Measurements from ENCODE around the gene DCTN4.
"Not testable (repeated sequence)": the region's sequence is repeated elsewhere in the genome, so short reads cannot be mapped to it uniquely, and the experiment has no call there.

Gene DCTN4

GRCh38 chr5:150758531-150759333, at the start of gene DCTN4:
TSS of gene DCTN4 (minus strand) at chr5:150759017. CDS start at chr5:150758993, 24 bp downstream.
- H3K36me3 ChIP-seq (ENCODE audit: insufficient read depth, low read length): peaks cover 24% of the 10 kb centered on the region
- peaks cover 4% of the 10 kb centered on the region for H3K4me1 ChIP-seq (ENCODE audit: insufficient read depth, low read length)
- peak within 1 kb of the TSS; percentile 93 for H3K4me3 ChIP-seq (ENCODE audit: low read length)
- H3K27me3 ChIP-seq (ENCODE audit: insufficient read depth, low read length): peaks cover 3% of the 10 kb centered on the region
- H3K9me3 ChIP-seq (ENCODE audit: low read length): no peaks in the 10 kb centered on the region
- peak within 1 kb of the TSS; percentile 81 for H2AFZ ChIP-seq (ENCODE audit: low read depth, low read length)

GRCh38 chr5:150804388-150804787, 45.6 kb upstream of the DCTN4 start:
- no peak overlapping the region for H3K4me3 ChIP-seq (ENCODE audit: low read length)

GRCh38 chr5:150801117-150801927, 42.5 kb upstream of the DCTN4 start:
- no peaks in the 10 kb centered on the region for H3K9me3 ChIP-seq (ENCODE audit: low read length)
- no peaks in the 10 kb centered on the region for H3K4me1 ChIP-seq (ENCODE audit: insufficient read depth, low read length)
- H2AFZ ChIP-seq (ENCODE audit: low read depth, low read length): peak overlapping the region; percentile 91
- H3K36me3 ChIP-seq (ENCODE audit: insufficient read depth, low read length): no peaks in the 10 kb centered on the region
- H3K27me3 ChIP-seq (ENCODE audit: insufficient read depth, low read length): no peaks in the 10 kb centered on the region
- H3K4me3 ChIP-seq (ENCODE audit: low read length): peak overlapping the region; percentile 62

More at GRCh38 chr5:150804388-150804787, 45.6 kb upstream of the DCTN4 start:
- H2AFZ ChIP-seq (ENCODE audit: low read depth, low read length): no peak overlapping the region
- H3K4me1 ChIP-seq (ENCODE audit: insufficient read depth, low read length): no peaks in the 10 kb centered on the region
- no peaks in the 10 kb centered on the region for H3K36me3 ChIP-seq (ENCODE audit: insufficient read depth, low read length)
- no peaks in the 10 kb centered on the region for H3K9me3 ChIP-seq (ENCODE audit: low read length)
- H3K27me3 ChIP-seq (ENCODE audit: insufficient read depth, low read length): no peaks in the 10 kb centered on the region

- H3K27me3 ChIP-seq (ENCODE audit: insufficient read depth, low read length): no peaks in the 10 kb centered on the region
- H2AFZ ChIP-seq (ENCODE audit: low read depth, low read length): no peak overlapping the region
- H3K9me3 ChIP-seq (ENCODE audit: low read length): no peaks in the 10 kb centered on the region
- H3K36me3 ChIP-seq (ENCODE audit: insufficient read depth, low read length): peaks cover 3% of the 10 kb centered on the region
- no peak overlapping the region for H3K4me3 ChIP-seq (ENCODE audit: low read length)
- no peaks in the 10 kb centered on the region for H3K4me1 ChIP-seq (ENCODE audit: insufficient read depth, low read length)
Measured at GRCh38 chr5:150797384-150797783, 38.6 kb upstream of the DCTN4 start.

- H2AFZ ChIP-seq (ENCODE audit: low read depth, low read length): no peak overlapping the region
- no peaks in the 10 kb centered on the region for H3K4me1 ChIP-seq (ENCODE audit: insufficient read depth, low read length)
- no peaks in the 10 kb centered on the region for H3K27me3 ChIP-seq (ENCODE audit: insufficient read depth, low read length)
- H3K36me3 ChIP-seq (ENCODE audit: insufficient read depth, low read length): peaks cover 3% of the 10 kb centered on the region
- no peaks in the 10 kb centered on the region for H3K9me3 ChIP-seq (ENCODE audit: low read length)
- H3K4me3 ChIP-seq (ENCODE audit: low read length): no peak overlapping the region
Measured at GRCh38 chr5:150794927-150795326, 36.1 kb upstream of the DCTN4 start.

- H2AFZ ChIP-seq (ENCODE audit: low read depth, low read length); H3K27me3 ChIP-seq (ENCODE audit: insufficient read depth, low read length); H3K9me3 ChIP-seq (ENCODE audit: low read length); H3K4me3 ChIP-seq (ENCODE audit: low read length); H3K4me1 ChIP-seq (ENCODE audit: insufficient read depth, low read length); H3K36me3 ChIP-seq (ENCODE audit: insufficient read depth, low read length): not testable (repeated sequence)
Measured at GRCh38 chr5:150793423-150793888, 34.6 kb upstream of the DCTN4 start.

- peaks cover 3% of the 10 kb centered on the region for H3K36me3 ChIP-seq (ENCODE audit: insufficient read depth, low read length)
- H3K4me1 ChIP-seq (ENCODE audit: insufficient read depth, low read length): no peaks in the 10 kb centered on the region
- H2AFZ ChIP-seq (ENCODE audit: low read depth, low read length): no peak overlapping the region
- no peak overlapping the region for H3K4me3 ChIP-seq (ENCODE audit: low read length)
- no peaks in the 10 kb centered on the region for H3K27me3 ChIP-seq (ENCODE audit: insufficient read depth, low read length)
- H3K9me3 ChIP-seq (ENCODE audit: low read length): no peaks in the 10 kb centered on the region
Measured at GRCh38 chr5:150791536-150791935, 32.7 kb upstream of the DCTN4 start.

GRCh38 chr5:150789943-150790611, 31.3 kb upstream of the DCTN4 start:
- no peak overlapping the region for H3K4me3 ChIP-seq (ENCODE audit: low read length)
- H3K36me3 ChIP-seq (ENCODE audit: insufficient read depth, low read length): no peaks in the 10 kb centered on the region
- H3K27me3 ChIP-seq (ENCODE audit: insufficient read depth, low read length): no peaks in the 10 kb centered on the region
- no peak overlapping the region for H2AFZ ChIP-seq (ENCODE audit: low read depth, low read length)
- no peaks in the 10 kb centered on the region for H3K4me1 ChIP-seq (ENCODE audit: insufficient read depth, low read length)
- H3K9me3 ChIP-seq (ENCODE audit: low read length): no peaks in the 10 kb centered on the region

GRCh38 chr5:150789450-150789849, 30.6 kb upstream of the DCTN4 start:
- H3K9me3 ChIP-seq (ENCODE audit: low read length): no peaks in the 10 kb centered on the region
- H3K36me3 ChIP-seq (ENCODE audit: insufficient read depth, low read length): no peaks in the 10 kb centered on the region
- H3K4me3 ChIP-seq (ENCODE audit: low read length): no peak overlapping the region
- no peaks in the 10 kb centered on the region for H3K4me1 ChIP-seq (ENCODE audit: insufficient read depth, low read length)
- H2AFZ ChIP-seq (ENCODE audit: low read depth, low read length): no peak overlapping the region
- H3K27me3 ChIP-seq (ENCODE audit: insufficient read depth, low read length): no peaks in the 10 kb centered on the region

- Histone ChIP-seq H3K9me3 (ENCODE audit: low read length) (no peaks in the 10 kb centered on the region), H3K36me3 (ENCODE audit: insufficient read depth, low read length) (no peaks in the 10 kb centered on the region), H2AFZ (ENCODE audit: low read depth, low read length) (no peak overlapping the region), H3K27me3 (ENCODE audit: insufficient read depth, low read length) (no peaks in the 10 kb centered on the region), H3K4me3 (ENCODE audit: low read length) (no peak overlapping the region), H3K4me1 (ENCODE audit: insufficient read depth, low read length) (no peaks in the 10 kb centered on the region)
Measured at GRCh38 chr5:150788977-150789376, 30.2 kb upstream of the DCTN4 start.

GRCh38 chr5:150787656-150788055, 28.8 kb upstream of the DCTN4 start:
- Histone ChIP-seq H3K4me1 (ENCODE audit: insufficient read depth, low read length) (no peaks in the 10 kb centered on the region), H2AFZ (ENCODE audit: low read depth, low read length) (no peak overlapping the region), H3K9me3 (ENCODE audit: low read length) (no peaks in the 10 kb centered on the region), H3K27me3 (ENCODE audit: insufficient read depth, low read length) (no peaks in the 10 kb centered on the region), H3K36me3 (ENCODE audit: insufficient read depth, low read length) (no peaks in the 10 kb centered on the region), H3K4me3 (ENCODE audit: low read length) (no peak overlapping the region)

GRCh38 chr5:150786876-150787275, 28.1 kb upstream of the DCTN4 start:
- H3K4me1 ChIP-seq (ENCODE audit: insufficient read depth, low read length): no peaks in the 10 kb centered on the region
- H3K9me3 ChIP-seq (ENCODE audit: low read length): no peaks in the 10 kb centered on the region
- H3K4me3 ChIP-seq (ENCODE audit: low read length): no peak overlapping the region
- H3K36me3 ChIP-seq (ENCODE audit: insufficient read depth, low read length): no peaks in the 10 kb centered on the region
- H3K27me3 ChIP-seq (ENCODE audit: insufficient read depth, low read length): no peaks in the 10 kb centered on the region
- H2AFZ ChIP-seq (ENCODE audit: low read depth, low read length): no peak overlapping the region

GRCh38 chr5:150785950-150786349, 27.1 kb upstream of the DCTN4 start:
- Histone ChIP-seq H3K4me3 (ENCODE audit: low read length) (no peak overlapping the region), H2AFZ (ENCODE audit: low read depth, low read length) (no peak overlapping the region), H3K9me3 (ENCODE audit: low read length) (no peaks in the 10 kb centered on the region), H3K4me1 (ENCODE audit: insufficient read depth, low read length) (no peaks in the 10 kb centered on the region), H3K36me3 (ENCODE audit: insufficient read depth, low read length) (no peaks in the 10 kb centered on the region), H3K27me3 (ENCODE audit: insufficient read depth, low read length) (no peaks in the 10 kb centered on the region)

All from neuron (in vitro differentiated cells).